ENCODE results near the gene TLCD3B.
A peak's percentile ranks its signal among the peaks of the same experiment; 100 is the strongest.

The TLCD3B gene

GRCh38 chr16:29983420-29984136 is 47.5 kb downstream of the TLCD3B start:
- no peak for DNase-seq

GRCh38 chr16:29982560-29983419 is 48.3 kb downstream of the TLCD3B start:
- no peak for DNase-seq
- in situ Hi-C loops (cut with MboI; ENCODE audit: low pct_unique_long_range_greater_than_20kb, low sequenced_read_pairs), result no loop called here

More at GRCh38 chr16:29983420-29984136, 47.5 kb downstream of the TLCD3B start:
- in situ Hi-C loops (cut with MboI; ENCODE audit: low pct_unique_long_range_greater_than_20kb, low sequenced_read_pairs), result no loop called here

- in situ Hi-C loops (cut with MboI; ENCODE audit: low pct_unique_long_range_greater_than_20kb, low sequenced_read_pairs), result no loop called here
- DNase-seq, result no peak
Measured at GRCh38 chr16:29978564-29979270, 52.4 kb downstream of the TLCD3B start.

- in situ Hi-C loops (cut with MboI; ENCODE audit: low pct_unique_long_range_greater_than_20kb, low sequenced_read_pairs), result no loop called here
- no peak for DNase-seq
Measured at GRCh38 chr16:29978081-29978480, 53.0 kb downstream of the TLCD3B start.

GRCh38 chr16:29977063-29977825 is 53.8 kb downstream of the TLCD3B start:
- DNase-seq, result no peak
- in situ Hi-C loops (cut with MboI; ENCODE audit: low pct_unique_long_range_greater_than_20kb, low sequenced_read_pairs), result no loop called here

GRCh38 chr16:29975811-29976511 is 55.1 kb downstream of the TLCD3B start:
- in situ Hi-C loops (cut with MboI; ENCODE audit: low pct_unique_long_range_greater_than_20kb, low sequenced_read_pairs), result no loop called here
- DNase-seq, result no peak

- peak; percentile 12 for DNase-seq
- in situ Hi-C loops (cut with MboI; ENCODE audit: low pct_unique_long_range_greater_than_20kb, low sequenced_read_pairs), result no loop called here
Measured at GRCh38 chr16:29975134-29975538, 55.9 kb downstream of the TLCD3B start.
